ENCODE measurements around the gene RGL1.

- no peak for TF ChIP-seq SIN3A (IDR thresholded peaks at IDR 0.05; ENCODE audit: low read depth)
- no peak for TF ChIP-seq CTCF (IDR thresholded peaks at IDR 0.05 in 2 of 3, conservative IDR thresholded peaks at IDR 0.05 in 1 of 3; ENCODE audit: borderline replicate concordance in 1 of 3, insufficient read depth in 1 of 3, low read depth in 2 of 3, low read length in 2 of 3)
- TF ChIP-seq EZH2 (IDR thresholded peaks at IDR 0.05): no peak
- no peak for TF ChIP-seq POLR2A (IDR thresholded peaks at IDR 0.05; ENCODE audit: borderline replicate concordance, extremely low read depth, insufficient read depth, insufficient read length)
- TF ChIP-seq EGR1 (IDR thresholded peaks at IDR 0.05; ENCODE audit: low read depth): no peak
- no peak for TF ChIP-seq POLR2AphosphoS5 (IDR thresholded peaks at IDR 0.05; ENCODE audit: low read depth, low read length)
- no peak for TF ChIP-seq ZNF274 (IDR thresholded peaks at IDR 0.05; ENCODE audit: low read depth, low read length)
- TF ChIP-seq RAD21 (IDR thresholded peaks at IDR 0.05; ENCODE audit: low read depth): no peak
- no peak for TF ChIP-seq ATF3 (IDR thresholded peaks at IDR 0.05)
- no peak for TF ChIP-seq ZBTB33 (IDR thresholded peaks at IDR 0.05; ENCODE audit: extremely low read depth, insufficient replicate concordance, low read length)
- no peak for TF ChIP-seq SP1 (IDR thresholded peaks at IDR 0.05; ENCODE audit: low read depth)
- no peak for TF ChIP-seq REST (IDR thresholded peaks at IDR 0.05; ENCODE audit: low read depth)
- TF ChIP-seq JUND (IDR thresholded peaks at IDR 0.05): no peak
- TF ChIP-seq TCF7L2 (IDR thresholded peaks at IDR 0.05; ENCODE audit: borderline replicate concordance, extremely low read depth, insufficient read depth, insufficient read length): no peak
Observed at GRCh38 chr1:183936791-183937190, 131.9 kb downstream of the RGL1 start.
